ENCODE measurements around the gene MPHOSPH9. TPM values are rescaled to one million over a fixed set of nuclear protein-coding genes. Genes with fewer than 3 reads are reported as not detected.

The MPHOSPH9 gene
- total RNA-seq, 1 experiment from 2014 or later, result 60.5 TPM

DNA sequence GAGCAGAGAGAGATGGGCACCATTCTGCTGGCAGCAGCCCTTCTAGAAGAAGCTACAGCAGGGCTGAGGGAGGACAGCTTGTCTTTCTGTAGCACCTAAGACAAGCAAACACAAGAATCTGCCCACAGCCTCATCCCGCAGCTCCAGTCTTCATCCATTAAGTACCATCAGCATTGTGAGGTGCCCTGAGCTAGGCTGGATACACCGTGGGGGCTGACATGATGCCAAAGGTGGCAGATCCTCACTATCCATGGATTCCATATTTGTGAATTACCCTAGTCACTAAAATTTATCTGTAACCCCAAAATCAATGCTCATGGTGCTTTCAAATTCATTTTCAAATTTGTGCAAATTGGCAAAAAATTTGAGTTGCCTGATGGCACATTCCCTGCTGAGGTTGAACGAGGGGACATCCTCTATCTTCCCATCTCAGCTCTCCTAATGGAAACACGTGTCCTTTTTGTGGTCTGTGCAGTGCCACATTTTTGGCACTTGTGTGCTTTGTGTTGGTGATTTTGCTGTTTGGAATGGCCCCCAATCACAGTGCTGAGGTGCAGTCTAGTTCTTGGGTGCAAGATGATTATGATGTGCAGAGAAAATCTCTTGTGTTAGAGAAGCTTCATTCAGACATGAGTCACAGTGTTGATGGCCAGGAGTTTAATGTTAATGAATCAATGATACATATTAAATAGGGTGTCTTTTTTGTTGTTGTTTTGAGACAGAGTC lies 89.0 kb downstream of the MPHOSPH9 start:
- H2BK15ac ChIP-seq (ENCODE audit: low read depth, low read length), result no peak overlapping the region
- no peak overlapping the region for H2BK12ac ChIP-seq (ENCODE audit: insufficient read length, low read depth, low read length)
- H4K5ac ChIP-seq (ENCODE audit: insufficient read length, low read depth, low read length), result no peak overlapping the region
- Mint-ChIP-seq H3K4me3 (no peak overlapping the region), H3K9me3 (peaks cover 0 to 3% of the 10 kb centered on the region in 2 experiments; a peak in 1 of 5 replicates), H3K4me1 (peaks cover 39 to 42% of the 10 kb centered on the region in 2 experiments), H3K36me3 (ENCODE audit: insufficient read depth in 1 of 3, low read depth in 3 of 3) (peaks cover 0 to 2% (median 0%) of the 10 kb centered on the region in 3 experiments; a peak in 1 of 7 replicates), H3K27ac (no peak overlapping the region), H3K27me3 (ENCODE audit: low read depth) (peaks cover 24% of the 10 kb centered on the region)
- H2AK5ac ChIP-seq (ENCODE audit: insufficient read length, low read length), result no peak overlapping the region
- H2BK120ac ChIP-seq (ENCODE audit: low read depth, low read length, poor library complexity, severe bottlenecking), result no peak overlapping the region
- no peak overlapping the region for H4K8ac ChIP-seq (replicated peaks; ENCODE audit: insufficient read length, low read depth, low read length)
- H3K23ac ChIP-seq (ENCODE audit: insufficient read length, low read depth, low read length), result no peak overlapping the region
- H4K20me1 ChIP-seq (ENCODE audit: control insufficient read depth, insufficient read depth, insufficient read length), result no peaks in the 10 kb centered on the region
- no peak overlapping the region for H3K18ac ChIP-seq (ENCODE audit: insufficient read length, low read depth, low read length)
- no peak for DNase-seq
- H3K14ac ChIP-seq (ENCODE audit: insufficient read depth, low read length), result no peak overlapping the region
- no peaks in the 10 kb centered on the region for H3K79me1 ChIP-seq (ENCODE audit: insufficient read depth, low read depth, low read length, poor library complexity, severe bottlenecking)
- TF ChIP-seq, protein P1, sequence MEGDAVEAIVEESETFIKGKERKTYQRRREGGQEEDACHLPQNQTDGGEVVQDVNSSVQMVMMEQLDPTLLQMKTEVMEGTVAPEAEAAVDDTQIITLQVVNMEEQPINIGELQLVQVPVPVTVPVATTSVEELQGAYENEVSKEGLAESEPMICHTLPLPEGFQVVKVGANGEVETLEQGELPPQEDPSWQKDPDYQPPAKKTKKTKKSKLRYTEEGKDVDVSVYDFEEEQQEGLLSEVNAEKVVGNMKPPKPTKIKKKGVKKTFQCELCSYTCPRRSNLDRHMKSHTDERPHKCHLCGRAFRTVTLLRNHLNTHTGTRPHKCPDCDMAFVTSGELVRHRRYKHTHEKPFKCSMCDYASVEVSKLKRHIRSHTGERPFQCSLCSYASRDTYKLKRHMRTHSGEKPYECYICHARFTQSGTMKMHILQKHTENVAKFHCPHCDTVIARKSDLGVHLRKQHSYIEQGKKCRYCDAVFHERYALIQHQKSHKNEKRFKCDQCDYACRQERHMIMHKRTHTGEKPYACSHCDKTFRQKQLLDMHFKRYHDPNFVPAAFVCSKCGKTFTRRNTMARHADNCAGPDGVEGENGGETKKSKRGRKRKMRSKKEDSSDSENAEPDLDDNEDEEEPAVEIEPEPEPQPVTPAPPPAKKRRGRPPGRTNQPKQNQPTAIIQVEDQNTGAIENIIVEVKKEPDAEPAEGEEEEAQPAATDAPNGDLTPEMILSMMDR (conservative IDR thresholded peaks at IDR 0.05), result no peak
- H3K4me1 ChIP-seq (ENCODE audit: insufficient read depth, low read length), result no peaks in the 10 kb centered on the region
- H3K79me2 ChIP-seq (ENCODE audit: insufficient read depth, low read length), result no peaks in the 10 kb centered on the region
- H3K9me3 ChIP-seq (ENCODE audit: control insufficient read depth, low read depth, low read length), result no peaks in the 10 kb centered on the region
- H4K91ac ChIP-seq (ENCODE audit: insufficient read length, low read depth, low read length), result no peak overlapping the region
- H3K4me2 ChIP-seq (ENCODE audit: insufficient read depth, insufficient read length, low read length), result no peak overlapping the region
- H3K27ac ChIP-seq (ENCODE audit: insufficient read length, low read depth, low read length), result no peak overlapping the region
- no peak overlapping the region for H3K4ac ChIP-seq (ENCODE audit: low read depth, low read length)
- WGBS (ENCODE audit: extremely low coverage, insufficient read length, low lambda C conversion rate), result no CpG with 5 or more reads among the region's 4 CpGs
- no peaks in the 10 kb centered on the region for H3K23me2 ChIP-seq (ENCODE audit: insufficient read length, low read depth, low read length, poor library complexity, severe bottlenecking)
- H3K9ac ChIP-seq (ENCODE audit: extremely low read depth, insufficient read length, low read length), result no peak overlapping the region
- H3K27me3 ChIP-seq (ENCODE audit: insufficient read depth, low read length), result peaks cover 2% of the 10 kb centered on the region; the same call in 1 of the 2 replicates
- no peak overlapping the region for H2BK20ac ChIP-seq (ENCODE audit: low read depth, low read length, poor library complexity, severe bottlenecking)
- H2AFZ ChIP-seq (ENCODE audit: low read length), result no peak overlapping the region
- no peak overlapping the region for H3T11ph ChIP-seq (ENCODE audit: low read length)
- no peak overlapping the region for H3K56ac ChIP-seq (ENCODE audit: insufficient read length, low read depth, low read length)
- no peak overlapping the region for H2BK5ac ChIP-seq (ENCODE audit: insufficient read length, low read length)
